Naive thymus-derived CD4-positive, alpha-beta T cell (primary cell): ENCODE data around the gene DDX25. TPM values are rescaled to one million over a fixed set of nuclear protein-coding genes. Genes with fewer than 3 reads are reported as not detected.

Source experiments
- ATAC-seq: fragments of 150-1000 bp; cut with Tn5 transposase; 2 replicates; pipeline ENCODE4 v1.10.0; 2021; ENCODE audit warnings: mild to moderate bottlenecking, moderate library complexity
- CTCF ChIA-PET: fragments of 350-600 bp; sonication (Branson Sonifier 250); formaldehyde crosslinking; loops from one replicate; lab custom pipeline; 2021; ENCODE audit warnings: antibody characterized with exemption; lab: Charles Lee
- POLR2A ChIA-PET: fragments of 350-600 bp; sonication (Branson Sonifier 250); formaldehyde crosslinking; loops from one replicate; lab custom pipeline; 2021; ENCODE audit warnings: antibody characterized with exemption, inconsistent platforms; lab: Charles Lee
- DNase-seq, 9 donors: peaks; one replicate each; pipeline versions ENCODE4 v3.0.0 to v3.0.0-alpha.2; 2020 to 2022; ENCODE audit warnings: mixed read lengths in 1 of 9
- H3K27ac ChIP-seq: one replicate; pipeline ENCODE4 v1.7.0; 2013; ENCODE audit warnings: mild to moderate bottlenecking, low read depth, low read length, moderate library complexity
- H3K27me3 ChIP-seq, 2 donors: one replicate each; pipeline ENCODE4 v1.7.0; 2013; ENCODE audit warnings: low read length in 2 of 2, mild to moderate bottlenecking in 2 of 2, moderate library complexity in 2 of 2; ENCODE audit not compliant: control insufficient read depth in 2 of 2, insufficient read depth in 2 of 2
- H3K36me3 ChIP-seq, 3 experiments: 1 replicate in 2 of 3; 2 replicates in 1 of 3; pipeline ENCODE4 v1.7.0; 2013; ENCODE audit warnings: low read length in 3 of 3, mild to moderate bottlenecking in 3 of 3, moderate library complexity in 1 of 3; ENCODE audit not compliant: insufficient read depth in 3 of 3, control insufficient read depth in 2 of 3
- H3K4me1 ChIP-seq, 2 donors: one replicate each; pipeline ENCODE4 v1.7.0; 2013; ENCODE audit warnings: low read length in 2 of 2, mild to moderate bottlenecking in 2 of 2, moderate library complexity in 1 of 2; ENCODE audit not compliant: control insufficient read depth in 2 of 2, insufficient read depth in 2 of 2
- H3K4me3 ChIP-seq: 2 replicates; pipeline ENCODE4 v1.7.0; 2013; ENCODE audit warnings: mild to moderate bottlenecking, low read length
- H3K9me3 ChIP-seq, 3 experiments: 1 replicate in 2 of 3; 2 replicates in 1 of 3; pipeline ENCODE4 v1.7.0; 2013; ENCODE audit warnings: low read length in 3 of 3; ENCODE audit not compliant: control insufficient read depth in 2 of 3
- H3K27ac Mint-ChIP-seq, 9 donors: one replicate each; pipeline ENCODE4 v1.8.0; 2020 to 2022; ENCODE audit warnings: mixed read lengths in 9 of 9, mild to moderate bottlenecking in 8 of 9, moderate library complexity in 5 of 9, inconsistent platforms in 2 of 9
- H3K27me3 Mint-ChIP-seq, 5 donors: one replicate each; pipeline ENCODE4 v1.8.0; 2021 to 2022; ENCODE audit warnings: mixed read lengths in 5 of 5, mild to moderate bottlenecking in 1 of 5
- H3K36me3 Mint-ChIP-seq, 5 donors: one replicate each; pipeline ENCODE4 v1.8.0; 2020 to 2022; ENCODE audit warnings: mixed read lengths in 5 of 5, mild to moderate bottlenecking in 3 of 5, inconsistent platforms in 1 of 5
- H3K4me1 Mint-ChIP-seq, 7 donors: one replicate each; pipeline ENCODE4 v1.8.0; 2020 to 2022; ENCODE audit warnings: mixed read lengths in 7 of 7, mild to moderate bottlenecking in 3 of 7, inconsistent platforms in 1 of 7
- H3K4me3 Mint-ChIP-seq, 10 donors: one replicate each; pipeline ENCODE4 v1.8.0; 2020 to 2022; ENCODE audit warnings: mild to moderate bottlenecking in 10 of 10, mixed read lengths in 10 of 10, moderate library complexity in 6 of 10, inconsistent platforms in 2 of 10
- H3K9me3 Mint-ChIP-seq, 11 donors: one replicate each; pipeline ENCODE4 v1.8.0; 2020 to 2022; ENCODE audit warnings: mixed read lengths in 11 of 11, mild to moderate bottlenecking in 4 of 11, inconsistent platforms in 1 of 11, moderate library complexity in 1 of 11
- intact Hi-C, 2 donors: fragments of 100-400 bp; cut with micrococcal nuclease; formaldehyde crosslinking; loops; one replicate each; pipeline ENCODE4 v1.15.1; 2023
- polyA plus RNA-seq, 2 donors: library from polyadenylated mRNA; unstranded; fragments of 300-500 nt; fragmentation: Illumina TruSeq; gene quantifications; one replicate each; pipeline ENCODE4 v1.2.3, GENCODE V29; 2021
- total RNA-seq, 6 experiments: library from RNA in 5 of 6; stranded (reverse) in 5 of 6; gene quantifications; 1 replicate in 5 of 6; 2 replicates in 1 of 6; pipeline ENCODE4 v1.2.3 and lab custom pipeline; 2021 to 2026

Gene DDX25
- total and polyA plus RNA-seq, 7 experiments from 2014 or later: 0.02 to 0.05 TPM; not detected in 5

GRCh38 chr11:125976156-125976555 is 71.8 kb downstream of the DDX25 start:
- intact Hi-C loops: no loop called here
- H3K36me3 ChIP-seq: no peaks in the 10 kb centered on the region
- H3K27me3 ChIP-seq: no peaks in the 10 kb centered on the region
- Mint-ChIP-seq H3K9me3 (no peaks in the 10 kb centered on the region), H3K4me3 (no peak overlapping the region), H3K36me3 (peaks cover 0 to 35% (median 15%) of the 10 kb centered on the region in 5 donors), H3K27ac (no peak overlapping the region), H3K4me1 (no peaks in the 10 kb centered on the region), H3K27me3 (peaks cover 0 to 3% (median 0%) of the 10 kb centered on the region in 5 donors)
- H3K9me3 ChIP-seq: no peaks in the 10 kb centered on the region
- CTCF ChIA-PET: no interaction called here
- POLR2A ChIA-PET: no interaction called here
- H3K4me3 ChIP-seq: no peak overlapping the region
- no peak for ATAC-seq
- H3K27ac ChIP-seq: no peak overlapping the region
- H3K4me1 ChIP-seq: no peaks in the 10 kb centered on the region
- DNase-seq: no peak

GRCh38 chr11:125977333-125977732 is 73.0 kb downstream of the DDX25 start:
- Mint-ChIP-seq H3K27ac (no peak overlapping the region), H3K4me3 (no peak overlapping the region), H3K36me3 (peaks cover 0 to 39% (median 15%) of the 10 kb centered on the region in 5 donors), H3K4me1 (no peaks in the 10 kb centered on the region), H3K9me3 (no peaks in the 10 kb centered on the region), H3K27me3 (peaks cover 0 to 3% (median 0%) of the 10 kb centered on the region in 5 donors)
- no peaks in the 10 kb centered on the region for H3K9me3 ChIP-seq
- intact Hi-C loops: no loop called here
- DNase-seq (no peak), ATAC-seq (no peak)
- CTCF ChIA-PET: no interaction called here
- no peak overlapping the region for H3K27ac ChIP-seq
- H3K27me3 ChIP-seq: no peaks in the 10 kb centered on the region
- H3K36me3 ChIP-seq: no peaks in the 10 kb centered on the region
- H3K4me1 ChIP-seq: no peaks in the 10 kb centered on the region
- H3K4me3 ChIP-seq: no peak overlapping the region
- POLR2A ChIA-PET: no interaction called here

DNA sequence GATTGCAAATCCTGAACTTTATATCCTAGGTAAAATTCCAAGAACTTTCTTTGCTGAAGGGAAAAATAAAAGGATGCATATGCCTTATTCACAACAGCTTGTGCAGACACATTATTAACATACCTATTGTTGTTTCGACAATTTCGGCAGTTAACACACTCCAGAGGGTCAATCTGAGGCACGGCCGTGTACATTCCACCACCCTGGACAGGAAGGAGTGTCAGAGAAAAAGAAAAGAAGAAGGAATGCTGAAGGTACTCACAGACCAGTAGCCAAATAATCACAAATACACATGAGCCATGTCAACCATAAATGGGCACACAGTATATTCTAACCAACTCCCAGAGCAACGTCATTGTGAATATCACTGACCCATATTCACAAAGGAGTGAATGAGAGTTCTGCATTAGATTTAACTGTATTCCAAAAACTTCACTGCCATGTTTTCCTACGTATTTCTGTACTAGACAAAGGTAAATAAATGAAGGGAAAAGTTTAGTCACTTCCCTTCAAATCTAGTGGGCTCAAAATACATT is 73.9 kb downstream of the DDX25 start:
- Histone ChIP-seq H3K9me3 (no peaks in the 10 kb centered on the region), H3K27ac (no peak overlapping the region), H3K36me3 (no peaks in the 10 kb centered on the region), H3K4me1 (no peaks in the 10 kb centered on the region), H3K4me3 (no peak overlapping the region), H3K27me3 (no peaks in the 10 kb centered on the region)
- H3K4me3 Mint-ChIP-seq: no peak overlapping the region
- H3K9me3 Mint-ChIP-seq: no peaks in the 10 kb centered on the region
- H3K36me3 Mint-ChIP-seq: peaks cover 0 to 41% (median 20%) of the 10 kb centered on the region in 5 donors
- no peak overlapping the region for H3K27ac Mint-ChIP-seq
- no peak for DNase-seq
- ChIA-PET POLR2A (no interaction called here), CTCF (no interaction called here)
- intact Hi-C loops: no loop called here
- peaks cover 0 to 1% (median 0%) of the 10 kb centered on the region in 7 donors for H3K4me1 Mint-ChIP-seq
- H3K27me3 Mint-ChIP-seq: peaks cover 0 to 3% (median 0%) of the 10 kb centered on the region in 5 donors
- no peak for ATAC-seq

Other genes starting within 250 kb of the DDX25 start
- gene ACRV1, start 223.7 kb upstream of the DDX25 start, total RNA-seq: not detected
- gene ACRV1, start 223.7 kb upstream of the DDX25 start, polyA plus RNA-seq: not detected
- not detected for gene PATE1, start 158.2 kb upstream of the DDX25 start, total RNA-seq
- not detected for gene PATE1, start 158.2 kb upstream of the DDX25 start, polyA plus RNA-seq
- not detected for gene PATE2, start 125.7 kb upstream of the DDX25 start, total RNA-seq
- not detected for gene PATE2, start 125.7 kb upstream of the DDX25 start, polyA plus RNA-seq
- gene PATE3, start 116.4 kb upstream of the DDX25 start, total RNA-seq: not detected
- gene PATE3, start 116.4 kb upstream of the DDX25 start, polyA plus RNA-seq: not detected
- gene PATE4, start 71.2 kb upstream of the DDX25 start, total RNA-seq: not detected
- not detected for gene PATE4, start 71.2 kb upstream of the DDX25 start, polyA plus RNA-seq
- gene HYLS1, start 16.8 kb upstream of the DDX25 start, total RNA-seq: 10 to 100 TPM in 1 of 5 experiments, 1 to 10 TPM in 4; 2.7 to 13.1 (median 8.0) TPM
- 10 to 100 TPM in 1 of 2 donors, 1 to 10 TPM in 1; 7.5 to 13.1 TPM for gene HYLS1, start 16.8 kb upstream of the DDX25 start, polyA plus RNA-seq
- 10 to 100 TPM in 2 of 5 experiments, 1 to 10 TPM in 3; 4.6 to 15.3 (median 9.3) TPM for gene PUS3, start 1.3 kb upstream of the DDX25 start, total RNA-seq
- 10 to 100 TPM in 1 of 2 donors, 1 to 10 TPM in 1; 9.6 to 14.1 TPM for gene PUS3, start 1.3 kb upstream of the DDX25 start, polyA plus RNA-seq
- gene VSIG10L2, start 41.5 kb downstream of the DDX25 start, total RNA-seq: not detected
- gene VSIG10L2, start 41.5 kb downstream of the DDX25 start, polyA plus RNA-seq: not detected
- gene CDON, start 158.4 kb downstream of the DDX25 start, total RNA-seq: 1 to 10 TPM; 1.5 to 4.8 (median 2.3) TPM
- under 1 TPM; 0.24 to 0.69 TPM for gene CDON, start 158.4 kb downstream of the DDX25 start, polyA plus RNA-seq